HG02970 (cell line): ENCODE measurements around the gene CHRNA1.

Source experiments
- ATAC-seq: cut with Tn5 transposase; IDR thresholded peaks from one replicate; pipeline ENCODE4 v1.9.1; 2021; ENCODE audit warnings: mild to moderate bottlenecking, moderate library complexity, moderate number of reproducible peaks; ENCODE audit not compliant: unreplicated experiment, low FRiP score

The CHRNA1 gene

DNA sequence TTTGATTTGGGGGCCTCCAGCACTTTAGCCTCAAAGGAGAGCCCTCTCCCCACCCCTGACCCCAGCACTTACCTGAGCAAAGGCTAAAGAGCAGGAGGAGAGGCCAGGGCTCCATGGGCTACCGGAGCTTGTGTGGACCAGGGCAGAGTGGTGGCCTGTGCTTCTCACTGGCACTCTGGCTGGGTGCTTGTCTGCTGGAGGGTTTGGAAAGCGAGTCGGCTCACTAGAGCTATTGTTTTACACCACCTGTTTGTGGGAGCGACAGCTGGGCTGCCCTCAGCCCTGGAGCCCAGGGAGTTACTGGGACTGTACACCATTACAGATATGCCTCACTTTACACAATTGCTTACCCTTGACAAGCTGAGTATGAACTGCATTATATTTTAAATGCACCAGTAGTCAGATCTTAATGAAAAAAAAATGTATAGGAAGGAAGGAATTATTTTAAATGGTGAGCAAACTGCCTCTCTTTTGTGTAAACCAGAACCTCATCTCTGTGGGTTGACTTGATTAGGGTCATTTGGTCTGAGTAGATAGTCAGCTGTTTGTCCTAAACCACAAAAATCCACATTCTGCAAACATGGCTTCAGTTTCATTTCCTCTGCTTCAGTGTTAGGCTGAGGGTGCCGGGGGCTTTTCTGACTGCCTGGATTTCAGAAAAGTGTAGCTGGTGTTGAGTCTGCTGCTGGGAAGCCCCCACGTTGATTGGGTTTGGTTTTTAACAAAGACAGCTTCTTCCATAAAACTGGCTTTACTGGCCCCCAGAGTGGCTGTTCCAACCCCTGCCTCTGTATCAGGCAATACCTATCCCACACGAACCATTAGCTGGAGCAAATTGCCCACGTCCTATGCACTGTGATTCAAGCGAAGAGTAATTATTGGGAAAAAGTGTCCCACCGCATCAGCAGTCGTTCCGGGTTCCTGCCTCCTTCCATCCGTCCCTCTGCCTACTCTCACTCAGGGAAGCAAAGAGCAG, at the start of gene CHRNA1:
Gene CHRNA1 (minus strand): TSS at position 193 of the 976 bp plus-strand sequence. CDS start 78 bp downstream, at position 115.
- ATAC-seq: no peak

DNA sequence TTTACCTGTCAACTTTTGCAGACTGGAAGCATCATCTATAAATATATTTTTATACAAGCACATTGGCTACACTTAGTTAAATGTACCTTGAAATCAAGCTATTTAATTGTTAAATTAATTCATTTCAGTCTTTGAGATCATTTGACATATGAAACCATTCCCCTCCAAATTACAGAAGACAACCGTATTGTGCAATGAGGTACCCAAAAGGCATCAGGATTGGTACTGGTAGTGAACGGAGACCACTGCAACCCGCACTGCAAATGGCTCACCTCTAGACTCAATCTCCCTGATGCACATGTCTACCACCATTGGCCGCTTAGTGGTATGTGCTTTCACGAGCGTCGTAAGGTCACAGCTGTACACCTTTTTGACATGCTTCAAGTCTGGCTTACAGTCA, 47.8 kb upstream of the CHRNA1 start:
- no peak for ATAC-seq

DNA sequence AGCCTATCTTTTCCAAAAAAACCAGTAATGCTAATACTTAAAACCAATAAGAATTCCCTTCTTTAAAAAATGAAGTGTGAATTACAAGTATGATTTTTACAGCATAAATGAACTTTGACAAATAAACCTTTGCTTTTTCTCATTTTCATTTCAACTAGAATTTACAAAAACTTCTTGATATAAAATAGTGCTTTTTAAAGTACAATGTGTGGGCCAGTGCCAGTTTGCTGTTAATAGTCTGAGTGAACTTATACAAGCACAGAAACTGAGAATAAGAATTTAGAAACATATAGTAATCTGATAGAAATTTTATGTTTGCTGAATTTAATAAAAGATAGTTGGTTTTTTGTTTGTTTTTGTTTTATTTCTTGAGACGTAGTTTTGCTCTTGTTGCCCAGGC, 43.7 kb upstream of the CHRNA1 start:
- no peak for ATAC-seq

DNA sequence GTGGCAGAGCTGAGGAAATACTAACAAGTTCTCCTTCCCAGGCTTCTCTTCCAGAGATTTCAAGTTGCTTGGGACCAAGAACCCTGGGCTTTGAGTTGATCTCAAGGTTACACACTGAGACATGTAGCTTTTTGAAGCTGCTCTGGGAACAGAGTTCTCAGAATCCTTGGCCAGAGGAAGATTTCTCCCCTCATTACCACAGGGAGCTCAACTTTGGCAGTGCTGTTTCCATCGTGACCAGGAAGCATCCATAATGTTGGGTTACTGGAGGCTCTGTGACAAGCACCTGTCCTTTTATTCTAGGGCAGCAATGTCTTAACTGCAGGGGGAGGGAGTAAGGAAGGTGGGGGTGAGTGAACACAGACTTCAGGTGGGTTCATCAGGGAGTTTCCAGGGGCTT, 41.5 kb upstream of the CHRNA1 start:
- no peak for ATAC-seq

DNA sequence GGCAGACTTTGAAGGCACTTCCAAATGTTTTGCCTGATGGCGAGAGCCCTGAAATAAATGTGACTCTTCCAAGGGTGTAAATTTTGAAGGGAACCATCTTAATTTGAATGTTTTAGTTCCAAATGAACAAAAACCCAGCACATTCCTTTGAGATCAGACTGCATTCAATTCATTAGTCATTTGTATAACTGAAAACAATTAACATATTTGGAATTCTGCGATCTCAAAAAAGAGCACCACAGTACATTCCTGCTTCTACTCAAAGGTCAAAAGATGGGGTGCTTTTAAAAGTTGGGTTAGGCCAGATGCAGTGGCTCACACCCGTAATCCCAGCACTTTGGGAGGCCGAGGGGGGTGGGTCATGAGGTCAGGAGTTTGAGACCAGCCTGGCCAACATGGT, 38.2 kb upstream of the CHRNA1 start:
- ATAC-seq: no peak

DNA sequence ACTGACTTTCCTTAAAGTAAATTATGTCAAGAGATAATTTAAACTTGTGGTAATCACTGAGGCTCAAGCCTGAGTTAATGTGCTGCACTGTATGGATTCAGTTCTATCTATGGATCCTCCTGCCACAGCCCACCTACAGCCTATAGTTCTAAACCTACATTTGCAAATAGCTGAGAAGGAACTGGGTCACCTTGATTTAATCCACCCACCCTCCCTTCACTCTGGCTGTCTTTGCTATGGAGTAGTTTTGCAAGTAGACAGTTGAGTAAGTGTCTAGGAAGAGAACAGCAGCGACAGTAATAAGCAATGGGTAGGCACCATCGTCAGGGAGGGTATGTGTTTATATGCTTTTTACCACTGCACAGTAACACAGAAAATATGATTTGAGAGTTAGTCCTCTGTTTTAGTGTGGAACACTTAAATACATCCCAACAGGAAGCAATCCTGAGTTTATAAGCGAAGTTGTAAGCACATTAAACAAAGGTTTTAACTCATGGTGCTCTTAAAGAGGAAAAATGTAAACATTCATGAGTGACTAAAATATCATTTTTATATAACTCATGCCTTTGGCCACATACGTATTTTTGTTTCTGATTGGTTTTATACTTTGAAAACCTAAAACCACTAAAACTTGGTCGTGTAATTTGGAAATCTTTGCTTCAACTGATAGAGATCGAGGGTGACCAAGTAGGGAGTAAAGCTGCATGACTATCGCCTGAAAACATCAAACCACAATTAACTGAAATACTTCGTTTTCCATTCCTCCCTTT, 36.3 kb upstream of the CHRNA1 start:
- no peak for ATAC-seq

DNA sequence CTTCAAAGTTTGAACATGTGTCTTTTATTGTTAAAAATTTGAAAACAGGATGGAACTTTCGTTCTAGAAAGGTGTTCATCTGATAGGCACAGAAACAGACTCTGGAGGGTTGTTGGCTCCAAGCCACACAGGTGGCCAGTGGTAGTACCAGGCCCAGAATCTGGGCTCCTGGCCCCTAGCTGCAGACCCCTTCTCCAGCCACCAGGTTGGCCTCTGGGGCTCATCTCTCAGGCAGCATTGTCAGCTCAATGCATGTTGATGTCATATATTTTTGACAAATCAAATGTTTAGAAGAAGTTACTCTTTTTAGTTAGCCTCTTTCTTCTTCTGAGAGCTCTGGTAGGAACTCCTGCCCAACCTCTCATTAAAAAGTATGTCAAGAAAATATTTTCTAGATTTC, 34.5 kb upstream of the CHRNA1 start:
- no peak for ATAC-seq

DNA sequence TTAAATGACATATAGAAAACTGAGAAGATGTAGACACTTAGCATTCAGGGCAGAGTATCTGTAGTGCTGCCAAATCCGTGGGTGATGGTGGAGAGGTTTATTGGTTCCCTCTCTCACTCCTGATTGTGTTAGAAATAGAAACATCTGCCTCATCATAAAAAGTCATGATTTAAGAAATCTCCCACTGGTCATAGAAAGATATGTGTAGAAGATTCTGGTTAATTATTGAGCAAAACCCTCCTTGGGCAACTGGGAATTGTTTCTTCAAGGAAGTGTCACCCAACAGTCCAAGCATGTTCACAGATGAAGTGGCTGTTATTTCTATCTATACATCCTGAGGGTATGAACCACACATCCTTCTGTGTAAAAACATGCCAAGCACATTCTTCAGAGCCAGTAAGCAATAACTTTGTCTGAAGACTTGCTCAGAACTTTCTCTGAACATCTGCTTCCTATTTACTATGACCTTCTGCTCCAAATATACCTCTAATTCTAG, 33.6 kb upstream of the CHRNA1 start:
- ATAC-seq: no peak

DNA sequence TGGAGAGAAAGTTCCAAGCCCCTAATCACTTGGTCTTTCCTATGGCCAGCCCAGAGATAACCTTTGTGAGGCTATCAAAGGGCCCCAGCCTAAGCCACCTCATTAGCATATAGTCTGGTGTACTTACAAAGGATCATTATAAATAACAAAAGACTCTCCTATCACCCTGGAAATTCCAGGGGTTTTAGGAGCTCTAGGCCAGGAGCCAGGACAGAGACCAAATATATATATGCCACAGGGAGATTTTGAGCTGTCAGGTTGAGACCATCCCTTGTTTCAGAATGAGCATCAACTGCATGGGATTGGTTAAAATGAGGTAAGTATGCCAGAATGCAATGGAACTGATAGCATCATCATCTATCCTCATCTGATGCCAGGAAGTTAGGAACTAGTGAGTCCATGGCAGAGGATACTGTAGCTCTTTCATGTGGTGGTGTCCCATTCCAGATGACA, 32.1 kb upstream of the CHRNA1 start:
- no peak for ATAC-seq

DNA sequence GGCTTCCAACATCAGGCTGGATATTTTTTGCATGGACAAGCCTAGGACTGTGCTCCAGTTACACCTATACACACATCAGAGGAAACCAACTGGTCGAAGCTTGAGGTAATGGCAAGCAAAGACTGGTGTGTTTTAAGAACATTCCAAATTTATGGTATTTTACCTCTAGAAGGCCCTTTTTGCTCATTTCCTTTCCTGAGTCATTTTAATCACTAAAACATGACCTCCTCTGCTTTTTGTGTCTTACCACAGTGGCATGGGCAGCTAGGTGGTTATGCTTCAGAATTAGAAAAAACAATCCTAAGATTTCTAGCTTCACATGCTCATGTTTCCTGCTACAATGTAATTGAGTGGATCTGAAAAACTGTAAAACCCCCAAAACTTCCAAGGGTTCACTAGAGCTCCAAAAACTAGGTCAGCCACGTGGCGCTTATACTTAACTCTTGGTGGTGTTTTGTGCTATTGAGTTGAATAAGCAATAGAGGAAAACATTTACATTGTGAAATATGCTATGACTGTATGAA, 30.6 kb upstream of the CHRNA1 start:
- ATAC-seq: no peak

DNA sequence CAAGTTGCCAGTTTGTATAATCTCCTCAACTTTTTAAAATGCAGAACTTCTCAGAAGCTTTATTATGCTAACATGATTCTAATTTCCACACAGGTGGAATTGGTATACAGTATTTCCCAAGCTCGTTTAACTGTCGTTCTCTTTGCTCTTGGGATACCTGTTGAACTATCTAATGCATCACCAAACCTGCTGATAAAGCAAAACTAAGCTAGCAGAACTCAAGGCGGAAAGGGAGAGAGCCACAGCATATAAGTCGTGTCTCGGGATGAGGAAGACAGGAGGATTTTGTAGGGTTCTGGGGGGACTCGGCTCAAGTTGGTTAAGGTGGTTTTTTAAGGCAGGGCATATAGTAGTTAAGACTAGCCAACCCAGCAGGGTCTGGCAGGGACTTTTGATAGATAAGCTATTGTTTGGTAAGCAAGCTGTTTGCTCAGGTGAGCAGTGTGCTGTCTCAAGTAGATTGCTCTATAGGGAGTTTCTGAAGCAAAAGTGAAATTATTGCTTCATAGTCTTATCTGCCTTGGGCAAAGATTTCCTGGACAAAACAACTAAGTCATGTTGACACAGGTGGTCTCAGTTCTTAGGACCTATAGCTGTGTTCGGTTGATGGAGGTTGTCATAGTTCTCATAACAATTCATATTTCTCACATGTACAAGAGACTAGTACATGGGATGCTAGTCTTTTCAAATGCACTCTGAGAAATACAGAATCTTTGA, 28.2 kb upstream of the CHRNA1 start:
- ATAC-seq: no peak

DNA sequence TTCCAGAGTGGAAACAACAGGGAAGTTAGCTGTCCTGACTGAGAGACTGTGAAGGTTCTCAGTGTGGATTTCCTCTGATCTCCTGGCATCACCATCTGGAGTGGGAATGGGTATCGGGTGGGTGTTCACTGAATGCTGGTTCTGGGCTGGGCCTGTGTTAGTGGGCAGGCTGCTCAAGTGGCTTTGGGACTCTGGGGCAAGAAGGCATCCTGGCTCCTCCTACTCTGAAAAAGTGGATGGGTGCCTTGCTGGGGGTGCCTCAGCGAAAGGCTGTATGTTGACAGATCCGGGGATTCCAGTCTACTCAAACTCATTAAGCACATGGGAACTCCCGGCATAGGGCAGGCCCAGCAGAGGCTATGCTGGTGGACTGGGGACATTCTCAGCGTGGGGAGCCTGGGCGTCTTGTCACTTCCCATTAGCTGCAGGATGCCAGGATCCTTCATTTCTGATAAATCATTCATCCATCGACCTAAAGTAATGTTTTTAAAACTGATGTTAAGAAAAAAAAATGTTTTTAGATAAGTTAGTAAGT, 27.5 kb upstream of the CHRNA1 start:
- no peak for ATAC-seq

DNA sequence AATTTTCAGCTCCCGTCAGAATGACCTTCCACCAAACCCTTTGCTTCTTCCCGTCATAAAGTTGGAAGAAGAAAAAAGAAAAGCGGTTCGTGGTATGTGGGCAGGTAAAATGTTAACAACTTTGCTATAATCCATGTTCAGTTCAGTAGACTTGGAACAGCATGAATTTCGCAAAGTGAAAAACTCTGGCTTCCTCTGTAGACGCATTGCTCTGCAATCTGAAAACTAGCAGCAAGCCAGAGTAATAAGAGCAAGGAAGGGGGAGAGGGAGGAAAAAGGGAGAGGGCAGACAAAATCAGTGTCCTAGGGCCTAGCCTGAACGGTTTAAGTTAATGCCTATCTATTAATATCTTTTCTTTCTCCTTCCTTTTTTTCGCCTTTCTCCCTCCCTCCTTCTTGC, 26.7 kb upstream of the CHRNA1 start:
- ATAC-seq: no peak

DNA sequence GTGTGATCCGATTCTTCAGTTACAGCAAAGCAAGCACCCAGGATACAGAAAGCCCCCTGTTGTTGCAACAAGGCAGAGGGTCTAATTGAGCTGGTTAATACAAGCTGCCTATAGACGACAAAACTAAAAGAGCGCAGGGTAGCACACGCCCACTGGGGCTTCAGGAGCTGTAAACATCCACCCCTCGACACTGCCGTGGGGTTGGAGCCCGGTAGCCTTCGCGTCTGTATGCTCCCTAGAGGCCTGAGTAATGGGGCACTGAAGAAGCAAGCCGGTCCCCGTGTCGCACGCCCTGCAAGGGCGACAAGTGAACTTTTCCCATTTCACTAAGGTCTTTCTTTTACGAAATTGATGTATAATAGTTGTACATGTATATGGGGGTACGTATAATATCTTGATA, 24.7 kb upstream of the CHRNA1 start:
- ATAC-seq: no peak

DNA sequence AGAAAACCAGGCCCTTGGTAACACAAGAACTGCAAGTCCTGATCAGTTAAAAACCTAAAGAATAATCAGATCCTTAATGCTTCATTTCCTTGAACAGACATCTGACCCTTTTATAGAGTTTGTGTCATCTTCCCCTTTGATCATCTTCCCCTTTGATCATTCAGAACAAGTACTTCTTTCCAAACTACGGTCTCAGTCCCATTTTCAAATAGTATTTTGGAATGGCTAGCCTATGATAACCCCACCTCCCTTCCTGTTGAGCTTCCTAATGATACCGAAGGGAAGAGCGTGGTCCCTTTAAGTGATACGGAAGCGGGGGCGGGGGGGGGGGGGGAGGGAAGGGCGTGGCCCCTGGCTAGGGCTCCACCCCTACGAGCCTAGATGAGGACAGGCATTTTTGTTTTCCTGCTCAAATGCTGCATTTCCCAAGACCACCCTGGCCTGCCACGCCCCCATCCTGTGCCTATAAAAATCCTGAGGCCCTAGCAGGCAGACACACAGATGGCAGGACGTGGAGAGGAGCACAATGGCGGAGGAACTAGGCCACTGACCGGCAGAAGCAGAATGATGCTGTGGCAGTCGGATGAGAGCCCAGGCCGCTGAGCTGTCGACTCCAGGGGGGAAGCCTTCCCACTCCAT, 24.1 kb upstream of the CHRNA1 start:
- ATAC-seq: no peak

DNA sequence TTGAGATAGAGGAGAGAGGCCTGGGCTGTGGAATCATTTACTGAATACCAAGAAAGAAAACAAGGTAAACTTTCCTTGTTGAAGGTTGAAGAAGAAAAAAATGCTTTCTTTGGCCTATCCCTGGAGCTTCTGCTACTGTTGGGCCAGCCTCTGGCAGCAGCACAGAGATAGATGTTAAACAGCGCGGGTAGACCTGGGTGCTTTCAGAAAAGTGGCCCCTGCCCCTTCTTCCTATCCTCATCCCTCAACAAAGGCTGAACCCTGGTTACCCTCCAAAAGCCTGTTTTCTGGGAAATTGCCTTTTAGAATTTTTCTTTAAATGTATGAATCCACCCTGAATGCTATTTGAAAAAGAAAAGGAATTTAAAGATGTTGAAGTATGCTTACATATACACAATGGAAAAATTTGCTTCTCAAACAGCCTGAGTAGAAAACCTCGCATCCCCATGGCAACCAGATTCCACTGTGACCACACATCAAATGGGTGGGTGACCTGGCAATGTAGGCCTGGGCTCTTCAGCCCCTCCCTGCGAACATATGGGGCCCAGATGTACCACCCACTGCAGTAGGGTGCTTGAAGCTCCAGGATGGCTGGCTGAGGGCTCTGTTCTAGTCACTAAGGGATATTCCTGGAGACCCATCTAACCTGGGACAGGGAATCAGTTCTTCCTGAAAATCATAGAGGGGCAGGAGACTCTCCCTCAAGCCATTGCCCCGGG, 23.4 kb upstream of the CHRNA1 start:
- ATAC-seq: no peak

DNA sequence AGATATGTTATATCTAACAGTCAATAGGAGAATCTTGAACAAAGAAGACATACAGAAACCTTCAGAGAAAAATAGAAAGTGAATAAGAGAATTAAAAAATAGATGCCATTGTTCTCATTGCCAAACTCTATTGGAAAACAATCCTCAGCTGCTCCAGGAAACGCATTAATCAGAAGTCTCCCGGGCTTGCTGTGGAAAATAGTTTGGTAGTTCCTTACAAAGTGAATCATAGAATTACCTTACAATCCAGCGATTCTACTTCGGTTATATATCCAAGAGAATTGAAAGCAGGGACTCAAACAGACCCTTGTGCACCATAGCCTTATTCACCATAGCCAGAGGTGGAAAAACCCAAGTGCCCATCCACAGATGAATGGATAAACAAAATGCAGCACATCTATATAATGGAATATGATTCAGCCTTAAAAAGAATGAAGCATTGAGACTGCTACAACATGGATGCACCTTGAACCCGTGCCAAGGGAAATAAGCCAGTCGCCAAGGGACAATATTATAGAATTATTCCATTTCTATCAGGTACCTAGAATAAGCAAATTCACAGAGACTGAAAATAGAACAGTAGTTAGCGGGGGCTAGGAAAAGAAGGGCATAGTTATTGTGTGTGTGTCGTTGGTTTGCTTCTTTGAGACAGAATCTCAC, 21.9 kb upstream of the CHRNA1 start:
- ATAC-seq: no peak

DNA sequence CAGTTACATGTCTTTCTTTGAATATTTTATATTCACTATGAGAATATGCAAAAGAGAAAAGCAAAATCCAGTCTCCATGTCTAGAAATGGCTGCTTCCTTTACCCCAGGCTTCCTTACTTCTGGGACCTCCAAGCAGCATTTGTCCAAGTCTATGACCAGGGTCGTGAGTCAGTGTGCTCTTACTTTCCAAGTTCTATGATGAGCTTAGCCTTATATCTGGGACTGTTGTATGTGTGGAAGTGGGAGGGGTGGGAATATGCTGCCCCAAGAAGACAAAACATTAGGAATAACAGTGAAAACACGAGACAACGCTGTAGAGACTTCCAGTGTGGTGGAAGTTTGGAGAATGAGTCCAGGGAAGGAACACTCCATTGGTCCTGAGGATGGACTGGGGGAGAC, 21.2 kb upstream of the CHRNA1 start:
- ATAC-seq: no peak

DNA sequence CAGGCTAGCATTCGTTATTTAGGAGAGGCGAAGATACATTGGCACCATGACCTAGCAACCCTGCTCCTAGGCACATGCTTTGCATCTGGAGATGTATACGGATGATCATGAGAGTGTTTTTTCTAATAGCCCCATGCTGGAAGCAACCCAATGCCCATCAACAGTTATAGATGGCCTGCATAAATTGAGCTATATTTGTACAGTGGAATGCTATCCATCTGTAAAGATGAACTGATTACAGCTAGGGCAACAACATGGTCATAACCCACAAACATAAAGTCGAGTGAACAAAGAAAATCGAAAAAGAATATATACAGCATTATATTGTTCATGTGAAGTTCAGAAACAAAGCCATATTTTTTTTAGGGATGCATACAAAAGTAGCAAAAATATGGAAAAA, 20.6 kb upstream of the CHRNA1 start:
- no peak for ATAC-seq
